Activated T-helper 17 cell treated with anti-CD3 and anti-CD28 coated beads, Interleukin-2, amount 50 U/mL, for 72 hours (primary cell): ENCODE measurements around the gene ALOXE3. TPM values are rescaled to one million over a fixed set of nuclear protein-coding genes. Genes with fewer than 3 reads are reported as not detected.
A peak's percentile ranks its signal among the peaks of the same experiment; 100 is the strongest.
"Not testable (repeated sequence)": the region's sequence is repeated elsewhere in the genome, so short reads cannot be mapped to it uniquely, and the experiment has no call there.

Experiments
- ATAC-seq: fragments of 150-1000 bp; cut with Tn5 transposase; replicated peaks from 2 replicates; pipeline ENCODE4 v1.10.0; 2021; ENCODE audit warnings: mild to moderate bottlenecking, moderate library complexity
- H3K27ac Mint-ChIP-seq: one replicate; pipeline ENCODE4 v1.8.0; 2022; ENCODE audit warnings: mixed read lengths
- H3K27me3 Mint-ChIP-seq: one replicate; pipeline ENCODE4 v1.8.0; 2022; ENCODE audit warnings: mixed read lengths
- H3K36me3 Mint-ChIP-seq: one replicate; pipeline ENCODE4 v1.8.0; 2022; ENCODE audit warnings: low read depth, mild to moderate bottlenecking, mixed read lengths
- H3K4me1 Mint-ChIP-seq: one replicate; pipeline ENCODE4 v1.8.0; 2022; ENCODE audit warnings: mixed read lengths
- H3K4me3 Mint-ChIP-seq: one replicate; pipeline ENCODE4 v1.8.0; 2022; ENCODE audit warnings: mild to moderate bottlenecking, mixed read lengths
- H3K9me3 Mint-ChIP-seq: one replicate; pipeline ENCODE4 v1.8.0; 2022; ENCODE audit warnings: mixed read lengths
- total RNA-seq, 2 donors: library from RNA; stranded (reverse); gene quantifications; one replicate each; pipeline ENCODE4 v1.2.3, GENCODE V29; 2022

Gene ALOXE3
- total RNA-seq, 2 donors from 2014 or later, result 0.13 to 1.3 TPM

- ATAC-seq, result no peak
- H3K4me3 Mint-ChIP-seq, result no peak within 1 kb of the TSS
These were observed 31.0 kb downstream of the ALOXE3 start, which contains the start of gene ALOX12B for GRCh38 chr17:8087075-8087951. Gene ALOX12B, minus strand, starts transcription at chr17:8087716. Its CDS starts 274 bp downstream, at chr17:8087442.

GRCh38 chr17:8084250-8084649 lies 34.1 kb downstream of the ALOXE3 start:
- H3K4me1 Mint-ChIP-seq, result no peaks in the 10 kb centered on the region
- H3K36me3 Mint-ChIP-seq, result peaks cover 21% of the 10 kb centered on the region
- H3K4me3 Mint-ChIP-seq, result no peak overlapping the region
- ATAC-seq, result no peak
- H3K27me3 Mint-ChIP-seq, result peaks cover 7% of the 10 kb centered on the region
- no peak overlapping the region for H3K27ac Mint-ChIP-seq
- no peaks in the 10 kb centered on the region for H3K9me3 Mint-ChIP-seq

More at GRCh38 chr17:8087075-8087951, 31.0 kb downstream of the ALOXE3 start, which contains the start of gene ALOX12B:
- Mint-ChIP-seq H3K27me3 (peaks cover 16% of the 10 kb centered on the region), H3K9me3 (no peaks in the 10 kb centered on the region), H3K36me3 (no peaks in the 10 kb centered on the region), H3K4me1 (no peaks in the 10 kb centered on the region), H3K27ac (no peak within 1 kb of the TSS)

GRCh38 chr17:8082292-8082691 lies 36.0 kb downstream of the ALOXE3 start:
- Mint-ChIP-seq H3K27ac (no peak overlapping the region), H3K4me3 (no peak overlapping the region), H3K9me3 (no peaks in the 10 kb centered on the region), H3K36me3 (peaks cover 21% of the 10 kb centered on the region), H3K4me1 (no peaks in the 10 kb centered on the region), H3K27me3 (no peaks in the 10 kb centered on the region)
- no peak for ATAC-seq

GRCh38 chr17:8081876-8082275 lies 36.4 kb downstream of the ALOXE3 start:
- ATAC-seq, result no peak
- Mint-ChIP-seq H3K4me1 (no peaks in the 10 kb centered on the region), H3K27ac (no peak overlapping the region), H3K36me3 (peaks cover 21% of the 10 kb centered on the region), H3K9me3 (no peaks in the 10 kb centered on the region), H3K4me3 (no peak overlapping the region), H3K27me3 (no peaks in the 10 kb centered on the region)

GRCh38 chr17:8080799-8081219 lies 37.5 kb downstream of the ALOXE3 start:
- Mint-ChIP-seq H3K27ac (no peak overlapping the region), H3K4me1 (no peaks in the 10 kb centered on the region), H3K27me3 (no peaks in the 10 kb centered on the region), H3K36me3 (peaks cover 21% of the 10 kb centered on the region), H3K4me3 (peak overlapping the region; percentile 91), H3K9me3 (no peaks in the 10 kb centered on the region)
- ATAC-seq, result no peak

- Mint-ChIP-seq H3K4me1 (no peaks in the 10 kb centered on the region), H3K4me3 (peak overlapping the region; percentile 91)
- no peak for ATAC-seq
These were observed 38.0 kb downstream of the ALOXE3 start for GRCh38 chr17:8080208-8080798.

GRCh38 chr17:8079291-8080207 lies 38.8 kb downstream of the ALOXE3 start:
- peaks cover 6% of the 10 kb centered on the region for H3K27me3 Mint-ChIP-seq
- H3K9me3 Mint-ChIP-seq, result no peaks in the 10 kb centered on the region
- H3K4me3 Mint-ChIP-seq, result peak overlapping the region; percentile 91
- ATAC-seq, result peak; percentile 90
- H3K4me1 Mint-ChIP-seq, result peaks cover 2% of the 10 kb centered on the region
- H3K27ac Mint-ChIP-seq, result peak overlapping the region; percentile 76
- peaks cover 21% of the 10 kb centered on the region for H3K36me3 Mint-ChIP-seq

More at GRCh38 chr17:8080208-8080798, 38.0 kb downstream of the ALOXE3 start:
- no peaks in the 10 kb centered on the region for H3K27me3 Mint-ChIP-seq
- no peaks in the 10 kb centered on the region for H3K9me3 Mint-ChIP-seq
- H3K27ac Mint-ChIP-seq, result peak overlapping the region; percentile 76
- peaks cover 21% of the 10 kb centered on the region for H3K36me3 Mint-ChIP-seq

GRCh38 chr17:8077939-8078338 lies 40.4 kb downstream of the ALOXE3 start:
- not testable (repeated sequence) for H3K4me3 Mint-ChIP-seq, H3K9me3 Mint-ChIP-seq, H3K27ac Mint-ChIP-seq, ATAC-seq
- H3K27me3 Mint-ChIP-seq, result peaks cover 18% of the 10 kb centered on the region
- H3K36me3 Mint-ChIP-seq, result peaks cover 21% of the 10 kb centered on the region
- peaks cover 15% of the 10 kb centered on the region for H3K4me1 Mint-ChIP-seq

- ATAC-seq, result no peak
- H3K4me1 Mint-ChIP-seq, result peaks cover 20% of the 10 kb centered on the region
- H3K36me3 Mint-ChIP-seq, result peaks cover 16% of the 10 kb centered on the region
- H3K9me3 Mint-ChIP-seq, result no peaks in the 10 kb centered on the region
- peaks cover 27% of the 10 kb centered on the region for H3K27me3 Mint-ChIP-seq
- H3K27ac Mint-ChIP-seq, result no peak overlapping the region
- H3K4me3 Mint-ChIP-seq, result no peak overlapping the region
These were observed 41.6 kb downstream of the ALOXE3 start for GRCh38 chr17:8076502-8077266.

- H3K27me3 Mint-ChIP-seq, result peaks cover 27% of the 10 kb centered on the region
- H3K36me3 Mint-ChIP-seq, result peaks cover 8% of the 10 kb centered on the region
- no peak for ATAC-seq
- H3K4me3 Mint-ChIP-seq, result no peak overlapping the region
- H3K9me3 Mint-ChIP-seq, result no peaks in the 10 kb centered on the region
- peaks cover 20% of the 10 kb centered on the region for H3K4me1 Mint-ChIP-seq
- no peak overlapping the region for H3K27ac Mint-ChIP-seq
These were observed 42.6 kb downstream of the ALOXE3 start for GRCh38 chr17:8075574-8076342.

- Mint-ChIP-seq H3K36me3 (peaks cover 4% of the 10 kb centered on the region), H3K4me3 (peak overlapping the region; percentile 86), H3K27me3 (peaks cover 27% of the 10 kb centered on the region), H3K4me1 (peaks cover 20% of the 10 kb centered on the region), H3K27ac (no peak overlapping the region), H3K9me3 (no peaks in the 10 kb centered on the region)
- ATAC-seq, result no peak
These were observed 43.2 kb downstream of the ALOXE3 start for GRCh38 chr17:8075081-8075480.

- peaks cover 27% of the 10 kb centered on the region for H3K27me3 Mint-ChIP-seq
- no peak for ATAC-seq
- peak overlapping the region; percentile 73 for H3K27ac Mint-ChIP-seq
- no peaks in the 10 kb centered on the region for H3K9me3 Mint-ChIP-seq
- H3K36me3 Mint-ChIP-seq, result no peaks in the 10 kb centered on the region
- peak overlapping the region; percentile 86 for H3K4me3 Mint-ChIP-seq
- peaks cover 20% of the 10 kb centered on the region for H3K4me1 Mint-ChIP-seq
These were observed 43.8 kb downstream of the ALOXE3 start for GRCh38 chr17:8074554-8074953.
